Measurements from ENCODE around the gene PDK2. TPM values are rescaled to one million over a fixed set of nuclear protein-coding genes. Genes with fewer than 3 reads are reported as not detected.
A peak's percentile ranks its signal among the peaks of the same experiment; 100 is the strongest.

Gene PDK2
- total and polyA plus RNA-seq, 9 of the 15 experiments (the other 6 are each of a cell fraction or from before 2014, with no cell fraction given): 0.03 to 2.5 (median 1.4) TPM

- TF ChIP-seq CTBP1 (IDR thresholded peaks at IDR 0.05; ENCODE audit: borderline replicate concordance): peak; percentile 96
- no peak for TF ChIP-seq THRA (IDR thresholded peaks at IDR 0.05)
- TF ChIP-seq ZNF583 (CRISPR knock-in tag; IDR thresholded peaks at IDR 0.05): peak; percentile 35; the same call in 1 of the 2 replicates
- TF ChIP-seq TAL1 (IDR thresholded peaks at IDR 0.05): peak; percentile 66
- no peak for TF ChIP-seq PRMT5 (CRISPR knock-in tag; IDR thresholded peaks at IDR 0.05)
- no peak for TF ChIP-seq ZC3H11A (IDR thresholded peaks at IDR 0.05; ENCODE audit: low read depth, low read length)
- TF ChIP-seq RCOR1 (IDR thresholded peaks at IDR 0.05; ENCODE audit: borderline replicate concordance in 1 of 2, low read depth in 2 of 2, low read length in 2 of 2): peak in 1 of 2 experiments; percentile 74; a peak in 3 of 4 replicates
- TF ChIP-seq TCF3 (CRISPR knock-in tag; IDR thresholded peaks at IDR 0.05): peak; percentile 83
- TF ChIP-seq ZNF707 (CRISPR knock-in tag; conservative IDR thresholded peaks at IDR 0.05): no peak
- no peak for TF ChIP-seq STAT5B (CRISPR knock-in tag; IDR thresholded peaks at IDR 0.05)
- TF ChIP-seq PHB2 (IDR thresholded peaks at IDR 0.05; ENCODE audit: low read depth): no peak
- no peak for TF ChIP-seq BHLHE40 (IDR thresholded peaks at IDR 0.05; ENCODE audit: low read length)
- no peak for TF ChIP-seq NR2F6 (CRISPR knock-in tag; IDR thresholded peaks at IDR 0.05)
- peak; percentile 44 for TF ChIP-seq CXXC5 (CRISPR knock-in tag; IDR thresholded peaks at IDR 0.05)
- TF ChIP-seq KDM5B (IDR thresholded peaks at IDR 0.05; ENCODE audit: insufficient replicate concordance, low read depth, low read length): no peak
- TF ChIP-seq BCLAF1 (IDR thresholded peaks at IDR 0.05; ENCODE audit: borderline replicate concordance in 1 of 2, control insufficient read depth in 1 of 2, low read depth in 2 of 2, low read length in 1 of 2): no peak
- TF ChIP-seq UBTF (IDR thresholded peaks at IDR 0.05; ENCODE audit: borderline replicate concordance in 1 of 2, low read depth in 2 of 2, low read length in 2 of 2): peak in 1 of 2 experiments; percentile 79; a peak in 1 of 4 replicates
- 0 out of 2 replicates have a peak, but pooled peaks have one; percentile 2 for TF ChIP-seq NFIX (CRISPR knock-in tag; IDR thresholded peaks at IDR 0.05; ENCODE audit: low read depth)
- 0 out of 2 replicates have a peak, but pooled peaks have one; percentile 42 for TF ChIP-seq TOE1 (IDR thresholded peaks at IDR 0.05; ENCODE audit: borderline replicate concordance)
- TF ChIP-seq TOE1 (CRISPR knock-in tag; IDR thresholded peaks at IDR 0.05; ENCODE audit: borderline replicate concordance, low read depth): no peak
- peak in 1 of 2 experiments; percentile 48; a peak in 2 of 4 replicates for TF ChIP-seq TRIM24 (IDR thresholded peaks at IDR 0.05)
- no peak for TF ChIP-seq CSDE1 (IDR thresholded peaks at IDR 0.05)
Observed at GRCh38 chr17:50153650-50154575, 58.8 kb downstream of the PDK2 start (continued).

All from K562 (cell line).